Measurements from ENCODE around the gene TRPM2.

The TRPM2 gene

GRCh38 chr21:44437696-44438431 lies 84.4 kb downstream of the TRPM2 start:
- no peak for DNase-seq (ENCODE audit: low read depth)
- TF ChIP-seq MYC (IDR thresholded peaks at IDR 0.05; ENCODE audit: low read depth, low read length), result no peak
- TF ChIP-seq CTCF (IDR thresholded peaks at IDR 0.05; ENCODE audit: low read depth, low read length), result no peak
- no peak for TF ChIP-seq POLR2A (IDR thresholded peaks at IDR 0.05; ENCODE audit: extremely low read depth, insufficient read length)
- no peak for TF ChIP-seq MAX (IDR thresholded peaks at IDR 0.05; ENCODE audit: low read depth, low read length)
- H3K4me3 ChIP-seq (ENCODE audit: low read depth, low read length), result no peak overlapping the region

- no peak for TF ChIP-seq MYC (IDR thresholded peaks at IDR 0.05; ENCODE audit: low read depth, low read length)
- TF ChIP-seq CTCF (IDR thresholded peaks at IDR 0.05; ENCODE audit: low read depth, low read length), result no peak
- TF ChIP-seq POLR2A (IDR thresholded peaks at IDR 0.05; ENCODE audit: extremely low read depth, insufficient read length), result no peak
- TF ChIP-seq MAX (IDR thresholded peaks at IDR 0.05; ENCODE audit: low read depth, low read length), result no peak
- H3K4me3 ChIP-seq (ENCODE audit: low read depth, low read length), result no peak overlapping the region
- no peak for DNase-seq (ENCODE audit: low read depth)
Measured at GRCh38 chr21:44438531-44439210, 85.2 kb downstream of the TRPM2 start.

GRCh38 chr21:44439211-44439600 lies 85.8 kb downstream of the TRPM2 start:
- H3K4me3 ChIP-seq (ENCODE audit: low read depth, low read length), result no peak overlapping the region
- no peak for DNase-seq (ENCODE audit: low read depth)
- TF ChIP-seq POLR2A (IDR thresholded peaks at IDR 0.05; ENCODE audit: extremely low read depth, insufficient read length) (no peak), CTCF (IDR thresholded peaks at IDR 0.05; ENCODE audit: low read depth, low read length) (no peak), MYC (IDR thresholded peaks at IDR 0.05; ENCODE audit: low read depth, low read length) (no peak), MAX (IDR thresholded peaks at IDR 0.05; ENCODE audit: low read depth, low read length) (no peak)

- no peak overlapping the region for H3K4me3 ChIP-seq (ENCODE audit: low read depth, low read length)
- TF ChIP-seq MAX (IDR thresholded peaks at IDR 0.05; ENCODE audit: low read depth, low read length), result no peak
- no peak for TF ChIP-seq MYC (IDR thresholded peaks at IDR 0.05; ENCODE audit: low read depth, low read length)
- TF ChIP-seq CTCF (IDR thresholded peaks at IDR 0.05; ENCODE audit: low read depth, low read length), result no peak
- no peak for TF ChIP-seq POLR2A (IDR thresholded peaks at IDR 0.05; ENCODE audit: extremely low read depth, insufficient read length)
- DNase-seq (ENCODE audit: low read depth), result no peak
Measured at GRCh38 chr21:44440241-44441040, 87.0 kb downstream of the TRPM2 start.

- H3K4me3 ChIP-seq (ENCODE audit: low read depth, low read length), result no peak overlapping the region
- no peak for DNase-seq (ENCODE audit: low read depth)
- no peak for TF ChIP-seq MAX (IDR thresholded peaks at IDR 0.05; ENCODE audit: low read depth, low read length)
- TF ChIP-seq POLR2A (IDR thresholded peaks at IDR 0.05; ENCODE audit: extremely low read depth, insufficient read length), result no peak
- TF ChIP-seq CTCF (IDR thresholded peaks at IDR 0.05; ENCODE audit: low read depth, low read length), result no peak
- TF ChIP-seq MYC (IDR thresholded peaks at IDR 0.05; ENCODE audit: low read depth, low read length), result no peak
Measured at GRCh38 chr21:44441041-44441400, 87.6 kb downstream of the TRPM2 start.

Data from NB4 (cell line).